GM21360 (cell line): ENCODE results near the gene SPATA31A3.
"Not testable (repeated sequence)": the region's sequence is repeated elsewhere in the genome, so short reads cannot be mapped to it uniquely, and the experiment has no call there.

Experiments used
- ATAC-seq: cut with Tn5 transposase; IDR thresholded peaks from one replicate; pipeline ENCODE4 v1.9.1; 2021; ENCODE audit warnings: mild to moderate bottlenecking, moderate library complexity; ENCODE audit not compliant: unreplicated experiment

SPATA31A3 gene

GRCh38 chr9:66992450-66992849, at the start of gene SPATA31A3:
Gene SPATA31A3 (minus strand): TSS chr9:66992550. CDS start chr9:66992521, 29 bp downstream.
- not testable (repeated sequence) for ATAC-seq

GRCh38 chr9:66952576-66952975, 39.8 kb downstream of the SPATA31A3 start:
- ATAC-seq, result not testable (repeated sequence)

- ATAC-seq, result not testable (repeated sequence)
Observed at GRCh38 chr9:66942400-66943155, 49.8 kb downstream of the SPATA31A3 start.

GRCh38 chr9:66939878-66940830, 52.2 kb downstream of the SPATA31A3 start:
- not testable (repeated sequence) for ATAC-seq

- not testable (repeated sequence) for ATAC-seq
Observed at GRCh38 chr9:66938322-66938721, 54.0 kb downstream of the SPATA31A3 start.

- not testable (repeated sequence) for ATAC-seq
Observed at GRCh38 chr9:66937662-66938061, 54.7 kb downstream of the SPATA31A3 start.
